Type B pancreatic cell (in vitro differentiated cells): ENCODE measurements around the gene CPTP. TPM values are rescaled to one million over a fixed set of nuclear protein-coding genes. Genes with fewer than 3 reads are reported as not detected.
A peak's percentile ranks its signal among the peaks of the same experiment; 100 is the strongest.
"Not testable (repeated sequence)": the region's sequence is repeated elsewhere in the genome, so short reads cannot be mapped to it uniquely, and the experiment has no call there.

Experiments used
- DNase-seq: peaks from one replicate; pipeline ENCODE4 v3.0.0; 2021; ENCODE audit warnings: mixed read lengths; ENCODE audit not compliant: unreplicated experiment; ENCODE audit errors: extremely low spot score
- H3K27ac Mint-ChIP-seq: 2 replicates; pipeline ENCODE4 v1.8.0; 2021; ENCODE audit warnings: mild to moderate bottlenecking, mixed read lengths
- H3K27me3 Mint-ChIP-seq: 2 replicates; pipeline ENCODE4 v1.8.0; 2021; ENCODE audit warnings: mixed read lengths
- H3K36me3 Mint-ChIP-seq: 2 replicates; pipeline ENCODE4 v1.8.0; 2021; ENCODE audit warnings: mixed read lengths
- H3K4me1 Mint-ChIP-seq: one replicate; pipeline ENCODE4 v1.8.0; 2021; ENCODE audit warnings: mixed read lengths; ENCODE audit not compliant: unreplicated experiment
- H3K4me3 Mint-ChIP-seq: 2 replicates; pipeline ENCODE4 v1.8.0; 2021; ENCODE audit warnings: mild to moderate bottlenecking, mixed read lengths
- H3K9me3 Mint-ChIP-seq: 2 replicates; pipeline ENCODE4 v1.8.0; 2021; ENCODE audit warnings: mixed read lengths
- CTCF ChIP-seq: fragments of 200-600 bp; sonication (generic); conservative IDR thresholded peaks from 2 replicates; pipeline ENCODE4 v1.5.0; 2021; ENCODE audit warnings: antibody characterized with exemption, mild to moderate bottlenecking
- total RNA-seq: library from RNA; stranded (reverse); gene quantifications from 2 replicates; pipeline ENCODE4 v1.2.1, GENCODE V29; 2021; ENCODE audit warnings: low replicate concordance

Gene CPTP
- total RNA-seq, 1 donor from 2014 or later: 24.2 TPM

DNA sequence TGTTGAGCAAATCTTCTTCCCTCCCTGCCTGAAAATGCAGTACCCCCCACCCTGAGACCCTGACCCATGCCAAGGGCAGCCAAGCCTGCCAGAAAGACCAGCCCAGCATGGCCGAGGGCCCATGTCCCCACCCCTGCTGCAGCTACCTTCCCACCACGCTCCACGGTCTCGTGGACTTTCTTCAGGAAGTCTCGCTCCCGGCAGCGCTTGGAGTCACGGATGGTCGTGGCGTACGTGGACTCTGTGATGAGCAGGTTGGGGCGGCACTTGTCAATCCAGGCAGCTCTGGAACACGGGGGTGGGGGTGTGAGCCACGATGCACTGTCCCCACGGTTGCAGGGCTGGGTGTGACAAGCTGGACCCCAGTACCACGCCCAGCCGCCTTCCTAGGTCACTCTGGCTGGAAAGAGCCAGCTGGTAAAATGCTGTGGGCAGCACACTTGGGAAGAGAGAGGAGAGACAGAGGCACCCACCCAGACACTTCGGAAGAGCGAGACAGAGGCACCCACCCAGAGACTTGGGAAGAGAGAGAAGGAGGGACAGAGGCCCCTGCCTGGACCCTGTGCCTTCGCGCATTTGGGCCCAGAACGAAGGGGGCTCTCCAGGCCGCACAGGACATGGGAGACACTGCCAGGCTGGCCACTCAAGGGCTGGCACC, 9.8 kb upstream of the CPTP start:
- Mint-ChIP-seq H3K27ac (no peak overlapping the region), H3K4me1 (no peaks in the 10 kb centered on the region), H3K9me3 (no peaks in the 10 kb centered on the region), H3K36me3 (peaks cover 3% of the 10 kb centered on the region), H3K27me3 (no peaks in the 10 kb centered on the region), H3K4me3 (no peak overlapping the region)
- no peak for TF ChIP-seq CTCF
- no peak for DNase-seq

DNA sequence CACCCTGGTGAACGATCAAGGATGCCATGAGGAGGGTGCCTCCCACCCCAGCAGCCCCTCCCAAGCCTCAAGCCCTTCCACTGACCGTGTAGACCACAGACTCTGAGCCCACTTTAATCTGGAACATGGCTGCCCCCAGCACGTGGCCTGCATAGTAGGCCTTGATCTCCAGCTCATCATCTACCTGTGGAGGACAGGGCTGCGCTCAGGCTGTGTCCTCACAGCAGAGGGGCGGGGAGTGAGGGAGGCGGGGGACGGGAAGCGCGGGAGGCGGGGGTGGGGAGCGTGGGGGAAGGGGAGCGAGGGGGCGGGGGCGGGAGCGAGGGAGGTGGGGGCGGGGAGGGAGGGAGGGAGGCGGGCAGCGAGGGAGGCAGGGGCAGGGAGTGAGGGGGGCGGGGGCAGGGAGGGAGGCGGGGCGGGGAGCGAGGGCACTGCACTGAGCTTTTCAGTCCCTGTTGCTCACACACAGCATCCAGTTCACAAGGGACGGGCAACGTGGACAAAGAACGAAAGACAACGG, 9.1 kb upstream of the CPTP start:
- H3K4me1 Mint-ChIP-seq: no peaks in the 10 kb centered on the region
- TF ChIP-seq CTCF: no peak
- peaks cover 3% of the 10 kb centered on the region for H3K36me3 Mint-ChIP-seq
- H3K27me3 Mint-ChIP-seq: no peaks in the 10 kb centered on the region
- H3K9me3 Mint-ChIP-seq: no peaks in the 10 kb centered on the region
- H3K4me3 Mint-ChIP-seq: no peak overlapping the region
- H3K27ac Mint-ChIP-seq: no peak overlapping the region
- no peak for DNase-seq

DNA sequence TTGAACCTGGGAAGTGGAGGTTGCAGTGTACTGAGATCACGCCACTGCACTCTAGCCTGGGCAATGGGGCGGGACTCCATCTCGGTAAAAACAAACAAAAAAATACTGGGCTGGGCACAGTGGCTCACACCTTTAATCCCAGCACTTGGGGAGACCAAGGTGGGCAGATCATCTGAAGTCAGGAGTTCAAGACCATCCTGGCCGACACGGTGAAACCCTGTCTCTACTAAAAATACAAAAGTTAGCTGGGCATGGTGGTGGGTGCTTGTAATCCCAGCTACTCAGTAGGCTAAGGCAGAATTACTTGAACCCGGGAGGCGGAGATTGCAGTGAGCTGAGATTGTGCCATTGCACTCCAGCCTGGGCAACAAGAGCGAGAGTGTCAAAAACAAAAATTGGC, 8.4 kb upstream of the CPTP start:
- DNase-seq, H3K27ac Mint-ChIP-seq, H3K4me3 Mint-ChIP-seq, H3K27me3 Mint-ChIP-seq, H3K9me3 Mint-ChIP-seq, H3K36me3 Mint-ChIP-seq, H3K4me1 Mint-ChIP-seq: not testable (repeated sequence)

DNA sequence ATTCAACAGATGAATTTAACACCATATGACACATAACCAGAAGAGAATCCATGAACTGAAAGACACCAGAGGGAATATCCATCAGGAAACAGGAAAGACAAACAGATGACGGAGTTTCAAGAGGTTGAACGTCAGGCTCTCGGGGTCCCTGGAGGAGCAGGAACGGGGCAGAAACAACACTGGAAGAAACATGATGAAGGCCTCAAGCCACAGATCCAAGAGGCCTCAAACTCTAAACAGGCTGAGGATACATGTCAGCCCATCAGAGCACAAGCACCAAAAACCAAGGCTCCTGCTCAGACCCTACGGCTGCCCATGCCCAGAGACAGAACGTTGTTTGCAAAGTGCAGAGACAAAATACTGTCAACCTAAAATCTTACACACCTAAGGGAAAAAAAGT, 7.2 kb upstream of the CPTP start:
- DNase-seq: no peak
- peak overlapping the region; percentile 17 for H3K4me3 Mint-ChIP-seq
- no peak overlapping the region for H3K27ac Mint-ChIP-seq
- H3K27me3 Mint-ChIP-seq: no peaks in the 10 kb centered on the region
- H3K9me3 Mint-ChIP-seq: no peaks in the 10 kb centered on the region
- peaks cover 3% of the 10 kb centered on the region for H3K36me3 Mint-ChIP-seq
- TF ChIP-seq CTCF: no peak
- peaks cover 4% of the 10 kb centered on the region for H3K4me1 Mint-ChIP-seq

DNA sequence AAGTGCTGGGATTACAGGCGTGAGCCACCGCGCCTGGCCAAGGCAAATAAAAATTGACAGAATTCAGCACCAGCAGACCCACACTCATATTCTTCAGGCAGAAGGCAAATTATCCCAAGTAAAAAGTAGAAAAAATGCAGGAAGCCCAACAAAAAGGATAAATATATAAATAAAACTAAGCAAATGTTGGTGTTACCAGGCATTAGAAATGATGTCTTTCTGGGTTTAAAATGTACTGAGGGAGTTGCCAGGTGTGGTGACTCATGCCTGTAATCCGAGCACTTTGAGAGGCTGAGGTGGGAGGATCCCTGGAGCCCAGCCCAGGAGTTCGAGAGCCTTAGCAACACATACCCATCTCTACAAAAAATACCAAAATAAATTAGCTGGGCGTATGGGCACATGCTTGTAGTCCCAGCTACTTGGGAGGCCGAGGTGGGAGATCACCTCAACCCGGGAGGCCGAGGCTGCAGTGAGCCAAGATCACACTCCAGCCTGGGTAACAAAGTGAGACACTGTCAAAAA, 6.4 kb upstream of the CPTP start:
- H3K4me1 Mint-ChIP-seq: peaks cover 5% of the 10 kb centered on the region
- peak overlapping the region; percentile 83 for H3K27ac Mint-ChIP-seq

More for the DNA sequence above, 6.4 kb upstream of the CPTP start:
- Mint-ChIP-seq H3K9me3 (no peaks in the 10 kb centered on the region), H3K27me3 (no peaks in the 10 kb centered on the region), H3K36me3 (peaks cover 3% of the 10 kb centered on the region), H3K4me3 (peak overlapping the region; percentile 44)
- TF ChIP-seq CTCF: no peak
- no peak for DNase-seq
